IMR-90 (cell line): ENCODE data around the gene ADGRF5. TPM values are rescaled to one million over a fixed set of nuclear protein-coding genes. Genes with fewer than 3 reads are reported as not detected.

Experiments
- ATAC-seq: fragments of 200-7000 bp; cut with Tn5 transposase; 2 replicates; pipeline ENCODE4 v1.9.1; 2020; ENCODE audit warnings: low read depth, mild to moderate bottlenecking, moderate library complexity
- BruUV-seq: library from RNA; stranded (reverse); fragments of 400-500 nt; replicated peaks from 2 replicates; lab custom pipeline; 2021; lab: Mats Ljungman, UMichigan
- CTCF ChIA-PET: fragments of 300-600 bp; formaldehyde crosslinking; extraction: SDS; loops from one replicate; lab custom pipeline; 2021; ENCODE audit warnings: antibody characterized with exemption; lab: Yijun Ruan, JAX
- POLR2A ChIA-PET: fragments of 300-600 bp; sonication (Branson Sonifier 250); formaldehyde crosslinking; loops from one replicate; lab custom pipeline; 2022; ENCODE audit warnings: antibody characterized with exemption; ENCODE audit not compliant: unreplicated experiment; lab: Charles Lee
- DNase-seq: peaks from one replicate; pipeline ENCODE4 v3.0.0; 2013
- H2AFZ ChIP-seq: replicated peaks from 2 replicates; pipeline ENCODE3; 2013; ENCODE audit warnings: low read length, mild to moderate bottlenecking; ENCODE audit not compliant: poor library complexity
- H2AK5ac ChIP-seq: 2 replicates; pipeline ENCODE4 v1.6.1; 2013; ENCODE audit warnings: low read depth, low read length, inconsistent platforms
- H2AK9ac ChIP-seq: replicated peaks from 2 replicates; pipeline ENCODE3; 2013; ENCODE audit warnings: mild to moderate bottlenecking, low read depth, low read length, moderate library complexity; ENCODE audit not compliant: poor library complexity
- H2BK120ac ChIP-seq: 2 replicates; pipeline ENCODE4 v1.6.1; 2013; ENCODE audit warnings: low read depth, low read length, inconsistent platforms
- H2BK15ac ChIP-seq: 3 replicates; pipeline ENCODE4 v1.6.1; 2013; ENCODE audit warnings: low read depth, low read length, inconsistent platforms
- H2BK20ac ChIP-seq: 2 replicates; pipeline ENCODE4 v1.6.1; 2013; ENCODE audit warnings: low read depth, mild to moderate bottlenecking, inconsistent platforms, low read length, moderate library complexity
- H2BK5ac ChIP-seq: 2 replicates; pipeline ENCODE4 v1.6.1; 2013; ENCODE audit warnings: mild to moderate bottlenecking, low read depth, low read length, inconsistent platforms; ENCODE audit not compliant: poor library complexity, severe bottlenecking
- H3K14ac ChIP-seq: replicated peaks from 2 replicates; pipeline ENCODE4 v1.6.1; 2013; ENCODE audit warnings: low read depth, low read length, inconsistent platforms
- H3K18ac ChIP-seq: 2 replicates; pipeline ENCODE4 v1.6.1; 2013; ENCODE audit warnings: low read depth, low read length, control low read depth
- H3K23ac ChIP-seq: 2 replicates; pipeline ENCODE4 v1.6.1; 2013; ENCODE audit warnings: low read depth, low read length, inconsistent platforms
- H3K27ac ChIP-seq: 2 replicates; pipeline ENCODE4 v1.5.1; 2013; ENCODE audit warnings: mild to moderate bottlenecking, control low read depth, low read length; ENCODE audit not compliant: insufficient read depth
- H3K27me3 ChIP-seq: 2 replicates; pipeline ENCODE4 v1.6.1; 2013; ENCODE audit warnings: low read length; ENCODE audit not compliant: control insufficient read depth, insufficient read depth
- H3K36me3 ChIP-seq: 2 replicates; pipeline ENCODE4 v1.6.1; 2013; ENCODE audit warnings: low read length, mixed read lengths; ENCODE audit not compliant: control insufficient read depth, insufficient read depth
- H3K4ac ChIP-seq: 2 replicates; pipeline ENCODE4 v1.6.1; 2013; ENCODE audit warnings: low read depth, low read length, inconsistent platforms
- H3K4me1 ChIP-seq: 2 replicates; pipeline ENCODE4 v1.6.1; 2013; ENCODE audit warnings: low read length, mixed read lengths; ENCODE audit not compliant: control insufficient read depth, insufficient read depth
- H3K4me2 ChIP-seq: 2 replicates; pipeline ENCODE4 v1.6.1; 2013; ENCODE audit warnings: low read depth, mild to moderate bottlenecking, control low read depth, low read length, moderate library complexity
- H3K4me3 ChIP-seq: 2 replicates; pipeline ENCODE4 v1.5.1; 2013; ENCODE audit warnings: low read depth, mild to moderate bottlenecking, control low read depth, low read length, moderate library complexity; ENCODE audit not compliant: insufficient read depth
- H3K56ac ChIP-seq: 2 replicates; pipeline ENCODE4 v1.6.1; 2013; ENCODE audit warnings: low read length, inconsistent platforms; ENCODE audit not compliant: insufficient read depth; ENCODE audit errors: extremely low read depth
- H3K79me1 ChIP-seq, 2 experiments: 2 replicates each; pipeline ENCODE4 v1.6.1; 2013; ENCODE audit warnings: low read length in 2 of 2, inconsistent platforms in 1 of 2, low read depth in 1 of 2
- H3K9ac ChIP-seq: 2 replicates; pipeline ENCODE4 v1.6.1; 2013; ENCODE audit warnings: low read depth, low read length, control low read depth
- H3K9me1 ChIP-seq: 2 replicates; pipeline ENCODE4 v1.6.1; 2013; ENCODE audit warnings: low read length, inconsistent platforms; ENCODE audit not compliant: insufficient read depth
- H3K9me3 ChIP-seq: 2 replicates; pipeline ENCODE4 v1.6.1; 2013; ENCODE audit warnings: low read length; ENCODE audit not compliant: control insufficient read depth, insufficient read depth
- H4K20me1 ChIP-seq: 2 replicates; pipeline ENCODE4 v1.6.1; 2013; ENCODE audit warnings: low read length, inconsistent platforms; ENCODE audit not compliant: insufficient read depth
- H4K5ac ChIP-seq: 2 replicates; pipeline ENCODE4 v1.6.1; 2013; ENCODE audit warnings: mild to moderate bottlenecking, low read depth, low read length, control low read depth
- H4K8ac ChIP-seq, 2 experiments: 2 replicates each; pipeline ENCODE4 v1.6.1; 2013; ENCODE audit warnings: low read depth in 2 of 2, low read length in 2 of 2, control low read depth in 1 of 2, inconsistent platforms in 1 of 2
- H4K91ac ChIP-seq: 2 replicates; pipeline ENCODE4 v1.6.1; 2013; ENCODE audit warnings: low read depth, low read length, inconsistent platforms; ENCODE audit not compliant: insufficient read depth
- BHLHE40 ChIP-seq: fragments of 150-350 bp; IDR thresholded peaks from 2 replicates; pipeline ENCODE4 v1.6.1; 2016; ENCODE audit warnings: mild to moderate bottlenecking, low read depth, low read length
- CEBPB ChIP-seq: IDR thresholded peaks from 2 replicates; pipeline ENCODE4 v1.6.1; 2012; ENCODE audit warnings: low read depth, low read length, improper control_type of control experiment
- CHD1 ChIP-seq: IDR thresholded peaks from 2 replicates; pipeline ENCODE4 v1.6.1; 2012; ENCODE audit warnings: low read depth, low read length, improper control_type of control experiment
- CTCF ChIP-seq: conservative IDR thresholded peaks from 2 replicates; pipeline ENCODE4 v1.5.1; 2012; ENCODE audit warnings: mild to moderate bottlenecking, low read depth, low read length, improper control_type of control experiment
- ELK1 ChIP-seq: fragments of 150-350 bp; IDR thresholded peaks from 2 replicates; pipeline ENCODE4 v1.6.1; 2016; ENCODE audit warnings: low read depth, mild to moderate bottlenecking, low read length, moderate library complexity, borderline replicate concordance
- FOS ChIP-seq: fragments of 150-350 bp; IDR thresholded peaks from 2 replicates; pipeline ENCODE4 v1.6.1; 2016; ENCODE audit warnings: low read depth, low read length
- MAFK ChIP-seq: IDR thresholded peaks from 2 replicates; pipeline ENCODE4 v1.6.1; 2012; ENCODE audit warnings: low read depth, low read length, improper control_type of control experiment
- MAZ ChIP-seq: IDR thresholded peaks from 2 replicates; pipeline ENCODE4 v1.6.1; 2012; ENCODE audit warnings: low read depth, mild to moderate bottlenecking, low read length, improper control_type of control experiment, moderate library complexity, borderline replicate concordance
- MXI1 ChIP-seq: IDR thresholded peaks from 2 replicates; pipeline ENCODE4 v1.6.1; 2012; ENCODE audit warnings: low read depth, mild to moderate bottlenecking, low read length, moderate library complexity, borderline replicate concordance
- NFE2L2 ChIP-seq: fragments of 150-350 bp; IDR thresholded peaks from 2 replicates; pipeline ENCODE4 v1.6.1; 2016; ENCODE audit warnings: low read depth, mild to moderate bottlenecking, low read length
- POLR2A ChIP-seq: IDR thresholded peaks from 2 replicates; pipeline ENCODE4 v1.6.1; 2012; ENCODE audit warnings: mild to moderate bottlenecking, low read depth, low read length
- RAD21 ChIP-seq: IDR thresholded peaks from 2 replicates; pipeline ENCODE4 v1.6.1; 2012; ENCODE audit warnings: low read length, improper control_type of control experiment
- RCOR1 ChIP-seq: IDR thresholded peaks from 2 replicates; pipeline ENCODE4 v1.6.1; 2012; ENCODE audit warnings: mild to moderate bottlenecking, low read length, improper control_type of control experiment; ENCODE audit not compliant: insufficient replicate concordance
- RFX5 ChIP-seq: IDR thresholded peaks from 2 replicates; pipeline ENCODE4 v1.8.0; 2012; ENCODE audit warnings: low read depth, mild to moderate bottlenecking, low read length, moderate library complexity
- SMC3 ChIP-seq: fragments of 150-350 bp; IDR thresholded peaks from 2 replicates; pipeline ENCODE4 v1.6.1; 2016; ENCODE audit warnings: low read depth, mild to moderate bottlenecking, antibody characterized with exemption, low read length, moderate library complexity
- USF2 ChIP-seq: fragments of 150-350 bp; IDR thresholded peaks from 2 replicates; pipeline ENCODE4 v1.6.1; 2017; ENCODE audit warnings: mild to moderate bottlenecking, antibody characterized with exemption, low read length, low read depth
- WGBS, 2 experiments: methylation state at CpG; one replicate each; pipeline versions ENCODE4 v1.1.5 to v1.1.7; 2013; ENCODE audit warnings: missing lambda C conversion rate in 2 of 2; ENCODE audit not compliant: insufficient read length in 1 of 2; ENCODE audit errors: extremely low coverage in 2 of 2; 5-methylcytosine and 5-hydroxymethylcytosine counted together
- dilution Hi-C: fragments of 300-500 bp; cut with HindIII; formaldehyde crosslinking; loops from one replicate; pipeline ENCODE4 v1.14.3; 2018; ENCODE audit warnings: low sequenced_read_pairs; ENCODE audit not compliant: unreplicated experiment
- in situ Hi-C: fragments of 300-500 bp; cut with MboI; formaldehyde crosslinking; loops from 3 replicates; pipeline ENCODE4 v1.14.3; 2019; ENCODE audit warnings: low sequenced_read_pairs, inconsistent platforms, mixed read lengths
- intact Hi-C: fragments of 100-400 bp; cut with micrococcal nuclease; formaldehyde crosslinking; loops from 2 replicates; pipeline ENCODE4 v1.10.0; 2022
- polyA plus RNA-seq, 3 experiments: library from polyadenylated mRNA; depleted of rRNA; stranded (reverse); fragments of >200 nt; gene quantifications; 2 replicates each; pipeline ENCODE4 v1.2.3, GENCODE V29; 2012; ENCODE audit warnings: low replicate concordance in 1 of 3
- total RNA-seq: library from RNA; depleted of rRNA; stranded (reverse); fragments of >200 nt; gene quantifications from 2 replicates; pipeline ENCODE4 v1.2.3, GENCODE V29; 2012

The ADGRF5 gene
- total and polyA plus RNA-seq, 2 of the 4 experiments (the other 2 are of a cell fraction): not detected

- no CpG with 5 or more reads among the region's 4 CpGs for WGBS, 2 experiments
- H3K27me3 ChIP-seq: no peaks in the 10 kb centered on the region
- H2AFZ ChIP-seq: no peak overlapping the region
- ATAC-seq (no peak), DNase-seq (no peak)
- no peak overlapping the region for H2BK20ac ChIP-seq
- no peak overlapping the region for H3K14ac ChIP-seq
- no peak for TF ChIP-seq NFE2L2
- no peak for TF ChIP-seq MAFK
- no peak for TF ChIP-seq RCOR1
- TF ChIP-seq CEBPB: no peak
- TF ChIP-seq RAD21: no peak
- no peak for TF ChIP-seq ELK1
- TF ChIP-seq CTCF: no peak
- TF ChIP-seq BHLHE40: no peak
- no peak for TF ChIP-seq USF2
- no peak for TF ChIP-seq SMC3
- TF ChIP-seq MXI1: no peak
- no peak for TF ChIP-seq POLR2A
- no peak for TF ChIP-seq RFX5
- TF ChIP-seq FOS: no peak
- no peak for TF ChIP-seq CHD1
- TF ChIP-seq MAZ: no peak
- intact Hi-C loops (no loop called here), in situ Hi-C loops (no loop called here), dilution Hi-C loops (no loop called here)
- H3K4me2 ChIP-seq: no peak overlapping the region
- H3K56ac ChIP-seq: no peak overlapping the region
- no peak overlapping the region for H3K4me3 ChIP-seq
- no peak overlapping the region for H2AK9ac ChIP-seq
- no peak overlapping the region for H4K8ac ChIP-seq
- H3K36me3 ChIP-seq: no peaks in the 10 kb centered on the region
- H4K20me1 ChIP-seq: no peaks in the 10 kb centered on the region
- H3K23ac ChIP-seq: no peak overlapping the region
- H3K9ac ChIP-seq: no peak overlapping the region
- CTCF ChIA-PET: no interaction called here
- no TSS peak for BruUV-seq
- H3K9me1 ChIP-seq: no peaks in the 10 kb centered on the region
- H2BK15ac ChIP-seq: no peak overlapping the region
- H2BK5ac ChIP-seq: no peak overlapping the region
- H2AK5ac ChIP-seq: no peak overlapping the region
- H3K9me3 ChIP-seq: no peaks in the 10 kb centered on the region
- no peak overlapping the region for H3K4ac ChIP-seq
- no peak overlapping the region for H4K91ac ChIP-seq
- no peaks in the 10 kb centered on the region for H3K79me1 ChIP-seq
- H2BK120ac ChIP-seq: no peak overlapping the region
- POLR2A ChIA-PET: no interaction called here
- H3K4me1 ChIP-seq: no peaks in the 10 kb centered on the region
- no peak overlapping the region for H3K27ac ChIP-seq
- no peak overlapping the region for H3K18ac ChIP-seq
- no peak overlapping the region for H4K5ac ChIP-seq
These were observed 5.9 kb downstream of the ADGRF5 start for GRCh38 chr6:46915866-46916265.
